MM.1S (cell line): Measurements from ENCODE around the gene ARSI.

ENCODE experiments used
- DNase-seq: peaks from one replicate; pipeline ENCODE4 v3.0.0-alpha.2; 2015
- H2AFZ ChIP-seq: fragments of 300-600 bp; sonication (generic); 2 replicates; pipeline ENCODE4 v1.6.0; 2016; ENCODE audit warnings: antibody characterized with exemption, low read length
- H3F3A ChIP-seq: fragments of 300-600 bp; sonication (generic); 2 replicates; pipeline ENCODE4 v1.6.1; 2016; ENCODE audit warnings: mild to moderate bottlenecking, antibody characterized with exemption, low read length, moderate library complexity, mixed read lengths; ENCODE audit not compliant: insufficient read depth
- H3K27ac ChIP-seq: fragments of 300-600 bp; sonication (generic); 2 replicates; pipeline ENCODE4 v1.5.1; 2016; ENCODE audit warnings: mild to moderate bottlenecking, low read length
- H3K27me3 ChIP-seq: fragments of 300-600 bp; sonication (generic); replicated peaks from 2 replicates; pipeline ENCODE4 v1.6.0; 2016; ENCODE audit warnings: low read length; ENCODE audit not compliant: insufficient read depth
- H3K36me3 ChIP-seq: fragments of 300-600 bp; sonication (generic); replicated peaks from 2 replicates; pipeline ENCODE4 v1.6.1; 2016; ENCODE audit warnings: mild to moderate bottlenecking, low read length, mixed read lengths; ENCODE audit not compliant: insufficient read depth
- H3K4me1 ChIP-seq: fragments of 300-600 bp; sonication (generic); 2 replicates; pipeline ENCODE4 v1.6.1; 2016; ENCODE audit warnings: low read length, mixed read lengths
- H3K4me2 ChIP-seq: fragments of 300-600 bp; sonication (generic); 2 replicates; pipeline ENCODE4 v1.6.0; 2016; ENCODE audit warnings: low read depth, low read length
- H3K4me3 ChIP-seq: fragments of 300-600 bp; sonication (generic); 2 replicates; pipeline ENCODE4 v1.5.1; 2016; ENCODE audit warnings: low read length, mixed read lengths
- H3K79me2 ChIP-seq: fragments of 300-600 bp; sonication (generic); 2 replicates; pipeline ENCODE4 v1.6.1; 2016; ENCODE audit warnings: mixed run types, low read length, mixed read lengths
- H3K9ac ChIP-seq: fragments of 300-600 bp; sonication (generic); 2 replicates; pipeline ENCODE4 v1.6.1; 2016; ENCODE audit warnings: low read length, mixed read lengths
- H3K9me2 ChIP-seq: fragments of 300-600 bp; sonication (generic); replicated peaks from 2 replicates; pipeline ENCODE4 v1.6.1; 2016; ENCODE audit warnings: mild to moderate bottlenecking, low read length, mixed read lengths; ENCODE audit not compliant: insufficient read depth
- H3K9me3 ChIP-seq: fragments of 300-600 bp; sonication (generic); replicated peaks from 2 replicates; pipeline ENCODE4 v1.6.1; 2016; ENCODE audit warnings: mild to moderate bottlenecking, low read length, mixed read lengths; ENCODE audit not compliant: insufficient read depth
- H4K20me1 ChIP-seq: fragments of 300-600 bp; sonication (generic); 2 replicates; pipeline ENCODE4 v1.6.1; 2016; ENCODE audit warnings: mild to moderate bottlenecking, low read length, moderate library complexity, mixed read lengths; ENCODE audit not compliant: insufficient read depth
- EZH2 ChIP-seq: fragments of 300-600 bp; sonication (generic); optimal IDR thresholded peaks from 2 replicates; pipeline ENCODE3; 2017; ENCODE audit warnings: low read depth, mild to moderate bottlenecking, antibody characterized with exemption, low read length, mixed read lengths
- EZH2phosphoT487 ChIP-seq: fragments of 300-600 bp; sonication (generic); IDR thresholded peaks from 2 replicates; pipeline ENCODE4 v1.6.1; 2018; ENCODE audit warnings: antibody characterized with exemption, low read length
- TF ChIP-seq, protein P1 (sequence below): fragments of 300-600 bp; sonication (generic); IDR thresholded peaks from 2 replicates; pipeline ENCODE4 v1.5.1; 2016; ENCODE audit warnings: antibody characterized with exemption, low read length, mixed read lengths

The ARSI gene

DNA sequence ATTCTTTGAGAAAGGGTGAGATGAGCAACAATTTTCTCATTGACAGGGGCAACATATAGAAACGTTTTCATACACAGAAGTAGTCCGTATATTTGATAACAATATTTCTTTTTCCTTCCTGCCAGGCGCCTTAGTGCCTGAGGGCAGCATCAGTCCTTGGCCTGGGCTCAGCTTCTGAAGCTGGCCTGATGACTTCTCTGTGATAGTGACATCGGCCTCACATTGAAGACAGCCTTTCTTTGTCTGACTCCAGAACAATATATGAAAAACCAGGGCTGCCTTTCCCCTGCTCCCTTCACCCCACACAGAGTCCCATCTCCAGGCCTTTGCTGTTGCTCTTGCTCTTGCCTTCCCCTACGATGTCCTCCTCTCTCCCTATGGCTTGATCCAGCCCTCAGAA, 30.7 kb upstream of the ARSI start:
- Histone ChIP-seq H3K79me2 (no peaks in the 10 kb centered on the region), H3K27ac (no peak overlapping the region), H3K4me2 (no peak overlapping the region), H3K4me1 (peaks cover 4% of the 10 kb centered on the region), H2AFZ (no peak overlapping the region), H3K9ac (no peak overlapping the region), H3K9me3 (no peaks in the 10 kb centered on the region), H3K4me3 (no peak overlapping the region), H3K9me2 (no peaks in the 10 kb centered on the region), H3K36me3 (no peaks in the 10 kb centered on the region), H3K27me3 (no peaks in the 10 kb centered on the region), H3F3A (no peaks in the 10 kb centered on the region), H4K20me1 (no peaks in the 10 kb centered on the region)
- no peak for TF ChIP-seq EZH2phosphoT487
- TF ChIP-seq, protein P1, sequence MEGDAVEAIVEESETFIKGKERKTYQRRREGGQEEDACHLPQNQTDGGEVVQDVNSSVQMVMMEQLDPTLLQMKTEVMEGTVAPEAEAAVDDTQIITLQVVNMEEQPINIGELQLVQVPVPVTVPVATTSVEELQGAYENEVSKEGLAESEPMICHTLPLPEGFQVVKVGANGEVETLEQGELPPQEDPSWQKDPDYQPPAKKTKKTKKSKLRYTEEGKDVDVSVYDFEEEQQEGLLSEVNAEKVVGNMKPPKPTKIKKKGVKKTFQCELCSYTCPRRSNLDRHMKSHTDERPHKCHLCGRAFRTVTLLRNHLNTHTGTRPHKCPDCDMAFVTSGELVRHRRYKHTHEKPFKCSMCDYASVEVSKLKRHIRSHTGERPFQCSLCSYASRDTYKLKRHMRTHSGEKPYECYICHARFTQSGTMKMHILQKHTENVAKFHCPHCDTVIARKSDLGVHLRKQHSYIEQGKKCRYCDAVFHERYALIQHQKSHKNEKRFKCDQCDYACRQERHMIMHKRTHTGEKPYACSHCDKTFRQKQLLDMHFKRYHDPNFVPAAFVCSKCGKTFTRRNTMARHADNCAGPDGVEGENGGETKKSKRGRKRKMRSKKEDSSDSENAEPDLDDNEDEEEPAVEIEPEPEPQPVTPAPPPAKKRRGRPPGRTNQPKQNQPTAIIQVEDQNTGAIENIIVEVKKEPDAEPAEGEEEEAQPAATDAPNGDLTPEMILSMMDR: no peak
- no peak for TF ChIP-seq EZH2
- no peak for DNase-seq

DNA sequence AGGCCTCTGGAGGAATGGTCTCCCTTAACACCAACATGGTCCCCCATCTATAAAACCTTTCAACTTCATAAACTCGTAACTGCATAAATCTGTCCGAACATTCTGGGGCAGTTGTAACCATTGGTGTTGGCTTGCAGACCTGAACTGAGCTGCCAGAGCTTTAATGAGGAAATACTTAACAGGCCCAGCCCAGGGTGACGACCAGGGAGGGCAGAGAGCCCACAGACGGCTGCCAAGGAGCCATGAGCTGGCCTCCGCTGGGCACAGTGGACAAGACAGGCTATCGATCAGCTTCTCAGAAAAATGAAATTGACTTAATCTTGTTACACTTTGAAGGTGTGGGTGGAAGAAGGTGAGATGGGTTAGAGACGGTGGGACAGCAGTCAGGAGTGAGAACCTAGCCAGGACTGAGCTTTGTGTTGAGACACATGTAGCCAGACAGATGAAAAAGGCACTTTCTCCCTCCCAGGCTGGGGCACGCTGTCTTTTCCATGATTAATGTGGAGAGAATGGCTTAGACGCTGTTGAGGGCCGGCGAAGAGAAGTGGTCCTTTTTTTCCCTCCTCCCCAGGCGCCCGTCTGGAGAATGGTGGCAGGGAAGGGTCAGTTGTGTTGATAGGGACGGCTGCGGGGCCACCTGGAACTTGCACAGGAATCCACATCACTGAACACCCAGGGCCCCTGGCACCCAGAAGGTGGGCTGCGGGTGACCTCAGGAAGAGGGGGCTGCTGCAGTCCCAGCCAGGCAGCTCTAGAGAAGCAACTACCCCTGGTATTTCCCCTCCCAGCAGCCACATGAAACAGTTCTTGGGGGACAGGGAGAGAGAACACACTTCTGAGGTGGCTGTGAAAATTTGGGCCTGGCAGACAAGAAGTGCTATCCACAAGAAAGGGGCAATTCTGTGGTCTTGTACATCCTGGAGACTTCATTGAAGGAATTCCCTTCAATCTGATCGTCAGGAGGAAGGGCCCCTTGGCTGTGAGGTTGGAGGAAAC, 27.5 kb upstream of the ARSI start:
- no peak overlapping the region for H2AFZ ChIP-seq
- no peaks in the 10 kb centered on the region for H3K9me2 ChIP-seq
- H3K9ac ChIP-seq: no peak overlapping the region
- H3F3A ChIP-seq: no peaks in the 10 kb centered on the region
- no peaks in the 10 kb centered on the region for H3K27me3 ChIP-seq
- no peaks in the 10 kb centered on the region for H3K4me1 ChIP-seq
- H4K20me1 ChIP-seq: no peaks in the 10 kb centered on the region
- no peaks in the 10 kb centered on the region for H3K9me3 ChIP-seq
- H3K27ac ChIP-seq: no peak overlapping the region
- no peak for TF ChIP-seq EZH2phosphoT487
- no peak for TF ChIP-seq EZH2
- TF ChIP-seq, protein P1: no peak
- H3K79me2 ChIP-seq: no peaks in the 10 kb centered on the region
- no peak for DNase-seq
- H3K4me3 ChIP-seq: no peak overlapping the region
- H3K4me2 ChIP-seq: no peak overlapping the region
- no peaks in the 10 kb centered on the region for H3K36me3 ChIP-seq

DNA sequence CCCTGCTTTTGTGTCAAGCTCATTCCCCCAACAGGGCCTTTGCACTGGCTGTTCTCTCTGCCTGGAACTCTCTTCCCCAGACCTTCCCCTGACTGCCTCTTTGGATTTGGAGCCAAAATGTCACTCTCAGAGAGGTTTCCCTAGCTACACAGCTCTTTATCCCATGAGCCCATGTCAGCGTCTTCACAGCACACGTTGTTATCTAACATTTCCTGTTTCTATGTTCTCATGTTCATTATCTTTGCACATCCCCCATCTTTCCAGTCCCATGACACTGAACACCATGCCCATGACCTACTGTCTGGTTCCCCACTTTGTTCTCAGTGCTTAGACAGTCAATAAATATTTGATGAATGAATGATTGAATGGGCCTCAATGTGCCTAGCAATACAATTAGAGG, 26.3 kb upstream of the ARSI start:
- Histone ChIP-seq H3K9me2 (no peaks in the 10 kb centered on the region), H3K79me2 (no peaks in the 10 kb centered on the region), H3K27me3 (no peaks in the 10 kb centered on the region), H3K9me3 (no peaks in the 10 kb centered on the region), H2AFZ (no peak overlapping the region), H4K20me1 (no peaks in the 10 kb centered on the region), H3K4me3 (no peak overlapping the region), H3K27ac (no peak overlapping the region), H3K4me2 (no peak overlapping the region), H3K4me1 (no peaks in the 10 kb centered on the region), H3K36me3 (no peaks in the 10 kb centered on the region), H3F3A (no peaks in the 10 kb centered on the region), H3K9ac (no peak overlapping the region)
- DNase-seq: no peak
- TF ChIP-seq EZH2phosphoT487 (no peak), EZH2 (no peak)
- TF ChIP-seq, protein P1: no peak
